Measurements from ENCODE around the gene AFAP1L2. TPM values are rescaled to one million over a fixed set of nuclear protein-coding genes. Genes with fewer than 3 reads are reported as not detected.
"Not testable (repeated sequence)": the region's sequence is repeated elsewhere in the genome, so short reads cannot be mapped to it uniquely, and the experiment has no call there.

The AFAP1L2 gene
- polyA plus RNA-seq, 1 donor = 39.1 TPM

DNA sequence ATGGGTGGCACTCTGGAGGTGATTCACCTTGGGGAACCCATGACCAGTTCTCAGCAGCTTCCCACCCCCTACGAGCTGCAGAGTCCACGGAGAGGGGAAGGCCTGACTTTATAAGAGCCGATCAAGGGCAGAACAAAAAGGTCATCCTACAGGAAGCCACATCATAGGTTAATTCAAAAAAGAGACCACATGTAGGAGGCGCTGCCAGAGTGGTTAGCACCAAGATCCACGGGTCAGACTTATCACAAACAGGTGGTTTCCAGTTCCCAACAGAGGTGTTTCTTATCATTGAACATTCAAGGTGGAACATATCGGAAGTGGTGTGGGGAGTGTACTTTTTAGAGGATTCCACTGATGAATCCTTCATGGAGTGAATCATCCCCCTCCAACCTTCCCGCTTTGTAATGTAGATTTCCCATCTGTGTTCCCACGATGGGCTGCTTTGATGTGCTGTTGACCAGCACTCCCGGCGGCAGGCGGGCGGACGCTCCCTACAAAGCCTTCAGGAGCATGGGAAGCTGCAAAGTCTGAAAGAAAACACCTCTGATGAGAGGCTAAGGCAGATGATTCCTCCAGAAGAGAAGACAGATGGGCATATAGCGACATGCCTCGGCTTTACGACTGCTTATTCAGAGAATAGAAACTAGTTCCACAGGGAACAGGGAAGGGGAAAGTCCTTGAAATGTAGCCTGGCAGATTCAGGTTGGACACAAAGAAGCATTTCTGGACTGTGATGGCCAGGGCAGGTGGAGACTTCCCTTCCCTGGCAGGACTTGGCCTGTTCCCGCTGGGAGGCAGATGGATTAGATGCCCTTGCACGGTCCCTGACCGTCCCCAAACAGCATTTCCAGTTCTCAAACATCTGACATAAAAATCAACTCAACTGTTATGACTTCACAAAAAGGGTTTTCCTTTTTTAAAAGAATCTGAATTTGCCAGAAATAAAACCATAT, 66.5 kb downstream of the AFAP1L2 start:
- no peak for DNase-seq

DNA sequence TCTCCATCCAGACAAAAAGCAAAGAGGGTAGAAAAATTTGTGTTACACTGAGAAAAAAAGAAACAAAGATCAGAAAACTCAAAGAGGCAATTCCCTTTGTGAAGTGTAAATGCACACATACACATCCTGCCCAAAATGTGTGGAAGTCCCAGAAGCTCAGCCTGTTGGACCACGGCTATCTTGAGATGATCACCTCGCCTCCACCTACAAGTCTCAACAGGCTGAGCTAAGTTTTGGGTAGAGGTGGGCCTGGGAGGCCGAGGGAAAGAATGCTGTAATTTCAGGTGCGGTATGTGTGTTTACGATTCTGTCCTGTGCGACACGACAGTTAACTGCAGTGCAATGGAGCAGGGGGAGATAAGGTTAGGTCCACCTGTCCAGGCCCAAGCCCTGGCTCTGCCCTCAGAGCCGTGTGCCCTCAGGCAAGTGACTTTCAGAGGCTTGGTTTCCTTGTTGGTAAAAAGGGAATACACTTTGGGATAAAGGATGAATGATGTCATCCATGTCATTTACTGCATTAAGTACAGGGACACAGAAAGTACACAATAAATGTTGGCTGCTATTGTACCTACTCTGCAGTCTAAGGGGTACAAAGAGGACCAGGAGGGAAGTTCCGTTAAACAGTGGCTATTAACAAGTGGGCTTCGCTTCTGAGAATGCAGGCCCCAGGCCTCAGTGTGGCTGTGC, 67.3 kb downstream of the AFAP1L2 start:
- no peak for DNase-seq

DNA sequence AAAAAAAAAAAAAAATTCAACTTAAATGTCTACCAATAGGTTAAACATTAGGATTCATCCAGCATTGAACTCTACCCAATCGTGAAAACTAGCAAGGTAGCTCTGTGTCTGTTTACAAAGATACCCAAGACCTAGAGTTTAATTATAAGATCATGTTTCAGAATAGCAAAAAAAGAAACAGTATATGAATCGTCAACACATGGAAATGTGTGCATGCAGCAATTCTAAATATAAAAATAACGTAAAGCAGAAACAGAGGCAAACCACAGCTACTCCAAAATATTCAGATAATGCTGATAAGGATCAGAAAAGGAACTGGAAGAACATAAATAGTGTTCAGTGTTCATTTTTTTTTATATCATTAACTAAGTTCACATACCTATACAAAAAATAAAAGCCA, 68.7 kb downstream of the AFAP1L2 start:
- DNase-seq = no peak

DNA sequence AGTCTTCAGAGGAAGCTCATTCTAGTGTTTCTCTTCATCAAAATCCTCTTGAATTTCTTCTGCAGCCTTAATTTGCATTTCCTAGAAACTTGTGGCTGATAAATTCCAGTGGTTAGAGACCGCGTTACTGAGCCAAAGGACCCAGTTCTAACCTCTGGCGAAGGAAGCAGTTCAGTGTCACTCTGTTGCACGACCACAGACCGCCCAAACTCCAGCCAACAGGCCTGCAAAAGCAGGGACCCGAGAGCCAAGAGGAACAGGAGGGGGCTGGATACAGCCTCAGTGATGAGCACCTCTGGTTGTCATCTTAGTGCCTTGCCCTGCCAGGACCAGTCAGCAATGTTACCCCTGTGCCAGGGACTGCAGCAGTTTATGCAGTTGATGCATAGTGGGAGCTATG, 70.0 kb downstream of the AFAP1L2 start:
- DNase-seq = no peak

DNA sequence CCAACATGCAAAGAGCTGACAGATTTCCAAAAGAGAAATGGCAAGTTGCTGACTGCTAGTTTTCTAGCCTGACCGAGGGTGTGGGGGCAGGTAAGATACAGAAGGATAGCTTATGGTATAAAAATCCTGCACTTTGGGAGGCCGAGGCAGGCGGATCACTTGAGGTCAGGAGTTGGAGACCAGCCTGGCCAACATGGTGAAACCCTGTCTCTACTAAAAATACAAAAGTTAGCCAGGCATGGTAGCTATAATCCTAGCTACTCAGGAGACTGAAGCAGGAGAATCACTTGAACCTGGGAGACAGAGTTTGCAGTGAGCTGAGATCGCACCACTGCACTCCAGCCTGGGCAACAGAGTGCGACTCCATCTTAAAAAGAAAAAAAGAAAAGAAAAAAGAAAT, 70.9 kb downstream of the AFAP1L2 start:
- DNase-seq = not testable (repeated sequence)

DNA sequence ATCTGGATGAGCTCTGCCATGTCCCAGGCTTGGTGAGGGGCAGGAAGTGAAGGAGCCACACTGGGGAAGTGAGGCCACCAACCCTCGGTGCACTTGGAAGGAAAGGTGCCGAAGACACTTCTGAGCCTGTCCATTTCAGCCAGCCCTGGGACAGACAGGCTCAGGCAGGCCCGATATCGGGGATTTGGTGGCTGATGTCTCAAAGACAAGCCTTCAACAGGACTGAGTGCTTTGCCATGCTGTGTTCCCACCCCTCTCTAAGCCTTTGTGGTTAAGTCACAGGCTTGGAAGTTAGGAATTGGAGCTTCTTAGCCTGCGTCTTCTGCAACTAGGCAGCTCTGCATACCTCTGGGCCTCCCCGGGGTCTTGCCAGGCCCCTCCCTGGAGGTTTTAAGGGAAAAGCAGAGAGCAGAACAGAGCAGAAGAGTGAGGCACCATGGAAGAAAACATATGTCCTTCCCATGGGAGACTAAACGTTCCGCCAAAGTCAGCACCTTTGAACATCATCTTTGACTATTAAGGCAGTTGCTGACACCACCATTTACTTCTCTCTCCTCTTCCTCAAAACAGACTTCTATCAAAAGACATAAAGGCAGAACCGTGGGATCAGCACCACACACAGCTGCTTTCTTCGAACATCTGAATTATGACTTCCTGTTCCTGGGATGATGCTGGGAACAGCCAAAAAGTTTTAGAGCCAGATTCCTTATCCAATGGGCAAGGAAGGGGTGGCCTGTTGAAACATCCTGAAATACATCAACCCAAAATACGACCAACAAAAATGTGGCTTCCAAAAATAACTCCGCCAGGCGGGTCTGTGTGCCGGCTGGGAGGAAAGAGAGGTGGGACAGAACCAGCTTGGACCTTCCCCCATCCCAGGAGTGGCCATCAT, 71.8 kb downstream of the AFAP1L2 start:
- DNase-seq = no peak

DNA sequence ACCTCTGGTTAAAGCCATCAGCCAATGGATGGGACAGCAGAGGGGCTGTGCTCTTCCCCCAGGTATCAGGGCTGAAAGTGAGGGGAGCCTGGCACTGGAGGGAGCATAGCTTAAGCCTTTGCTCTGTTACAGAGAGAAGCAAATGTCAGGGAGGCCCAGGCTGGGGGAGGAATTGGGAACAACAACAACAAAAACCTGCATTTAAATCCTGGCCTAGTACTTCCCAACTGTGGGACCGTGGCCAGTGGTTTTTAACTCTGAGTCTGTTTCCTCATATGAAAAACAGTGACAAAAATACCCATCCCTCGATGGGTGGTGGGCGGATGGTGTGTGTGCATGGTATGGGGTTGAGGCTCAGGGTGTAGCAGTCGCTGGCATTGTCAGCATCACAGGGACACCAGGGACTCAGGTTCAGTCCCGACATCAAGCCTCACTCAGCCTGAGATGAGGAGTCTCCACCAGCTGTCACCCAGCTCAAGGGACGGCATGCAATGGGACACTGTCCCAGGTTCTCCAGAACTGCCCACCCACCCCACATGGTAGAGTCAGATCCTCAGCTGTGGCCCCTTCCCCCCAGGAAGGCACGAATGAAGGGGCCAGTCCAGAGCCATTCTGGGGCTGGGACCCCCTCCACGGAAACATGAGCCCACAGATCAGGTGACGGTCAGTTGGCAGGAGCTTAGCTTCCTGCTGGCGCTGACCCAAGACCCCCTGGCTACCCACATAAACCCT, 74.5 kb downstream of the AFAP1L2 start:
- no peak for DNase-seq

DNA sequence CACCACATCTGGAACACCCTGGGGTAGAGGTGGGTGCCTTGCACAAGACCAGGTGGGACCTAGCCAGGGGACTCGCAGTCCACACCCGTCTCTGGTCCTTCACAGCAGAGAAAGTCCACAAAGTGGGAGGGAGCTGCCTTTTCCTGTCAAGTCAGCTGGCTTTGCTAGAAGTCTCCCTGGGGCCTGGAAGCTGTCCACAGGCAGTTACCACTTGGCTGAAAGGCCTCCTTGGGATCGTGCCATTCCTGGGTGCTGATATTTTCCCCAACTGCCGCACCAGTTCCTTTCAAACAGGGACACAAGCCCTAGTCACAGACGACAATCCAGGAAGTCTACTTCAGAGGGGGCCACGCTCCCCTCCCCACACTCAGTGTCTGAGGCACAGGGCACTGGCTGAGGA, 75.4 kb downstream of the AFAP1L2 start:
- no peak for DNase-seq

DNA sequence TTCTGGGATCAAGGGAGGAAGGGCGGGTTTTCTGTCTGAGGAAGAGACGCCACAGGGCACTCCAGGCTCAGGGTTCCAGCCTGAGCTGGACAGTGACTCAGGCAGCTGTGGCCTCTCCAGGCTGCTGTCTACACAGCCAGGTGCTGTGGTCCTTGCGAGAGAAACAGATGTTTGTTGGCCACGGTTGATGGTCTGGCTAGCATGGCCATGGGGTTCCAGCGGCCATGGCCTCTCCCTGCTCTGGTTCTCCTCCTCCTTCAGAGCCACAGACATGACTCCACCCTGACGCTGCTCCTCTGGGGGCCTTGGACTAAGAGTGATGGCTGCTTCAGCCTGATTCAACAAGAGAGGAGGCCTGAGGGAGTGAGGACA, 75.9 kb downstream of the AFAP1L2 start:
- no peak for DNase-seq

DNA sequence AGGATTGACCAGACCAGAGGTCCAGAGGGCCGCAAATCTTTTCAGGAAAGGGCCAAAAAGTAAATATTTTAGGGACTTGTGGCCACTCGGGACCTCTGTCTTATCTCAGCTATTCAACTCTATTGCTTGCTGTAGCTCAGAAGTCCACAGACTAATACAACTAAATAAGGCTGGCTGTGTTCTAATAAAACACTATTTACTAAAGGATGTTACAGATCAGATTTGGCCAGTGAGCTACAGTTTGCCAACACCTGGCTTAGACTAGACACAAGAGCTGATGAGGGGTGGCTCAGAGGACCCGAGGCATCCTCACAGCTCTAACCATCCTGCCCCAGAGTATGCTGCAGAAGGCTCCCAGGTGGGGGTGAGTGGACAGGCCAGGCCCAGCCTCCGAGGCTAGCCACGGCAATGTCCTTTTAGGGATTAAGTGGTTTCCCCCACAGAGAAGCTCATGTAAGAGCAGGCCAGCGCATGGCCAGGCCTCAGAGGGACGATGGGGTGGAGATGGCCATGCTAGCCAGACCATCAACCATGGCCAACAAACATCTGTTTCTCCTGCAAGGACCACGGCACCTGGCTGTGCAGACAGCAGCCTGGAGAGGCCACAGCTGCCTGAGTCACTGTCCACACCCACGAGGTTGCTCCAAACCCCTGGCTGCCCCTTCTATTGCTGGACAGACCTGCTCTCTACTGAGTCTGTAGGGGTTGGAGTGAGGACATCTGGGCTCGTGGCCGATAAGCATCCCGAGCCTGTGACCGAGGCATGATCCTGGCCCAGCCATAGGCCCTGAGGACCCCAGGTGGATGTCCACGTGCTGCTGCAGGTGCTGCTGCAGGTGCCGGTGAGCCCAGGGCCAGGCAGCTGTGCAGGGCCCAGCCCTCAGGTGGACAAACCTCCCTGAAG, 76.5 kb downstream of the AFAP1L2 start:
- DNase-seq = no peak

DNA sequence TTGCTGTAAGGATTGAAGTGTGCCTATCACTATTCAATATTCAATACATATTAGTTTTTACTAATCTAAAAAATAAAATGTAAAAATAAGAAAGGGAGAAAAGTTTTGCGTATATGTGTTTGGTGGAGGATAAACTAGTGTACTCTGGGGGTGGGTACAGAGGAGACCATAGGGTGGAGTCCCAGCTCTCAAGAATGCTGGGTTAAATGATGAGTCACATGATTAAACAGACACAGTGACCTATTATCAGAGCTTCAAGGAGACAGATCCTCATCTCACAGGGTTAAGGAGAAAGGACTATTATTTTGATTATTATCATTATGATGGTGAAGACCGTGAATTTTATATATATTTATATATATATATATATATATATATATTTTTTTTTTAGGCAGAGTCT, 77.5 kb downstream of the AFAP1L2 start:
- DNase-seq = no peak

DNA sequence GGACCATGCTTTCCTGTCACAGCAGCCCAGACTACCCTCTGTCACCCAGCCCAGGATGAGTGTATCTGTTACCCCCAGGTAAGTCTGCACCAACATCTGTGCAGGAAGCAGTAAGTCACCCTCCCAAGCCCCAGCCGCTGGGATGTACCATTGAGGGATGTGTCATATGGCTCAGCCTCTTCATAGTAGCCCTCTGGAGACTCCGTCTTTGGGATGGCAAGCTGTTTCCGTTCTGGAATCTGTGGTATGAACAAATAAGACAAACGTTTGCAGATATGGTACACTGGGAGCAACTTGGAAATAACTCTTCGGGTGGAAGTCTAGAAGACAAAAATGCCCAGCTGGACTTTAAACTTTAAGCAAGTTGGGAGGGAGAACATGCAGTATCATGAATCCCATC, 81.3 kb downstream of the AFAP1L2 start:
- DNase-seq = no peak

DNA sequence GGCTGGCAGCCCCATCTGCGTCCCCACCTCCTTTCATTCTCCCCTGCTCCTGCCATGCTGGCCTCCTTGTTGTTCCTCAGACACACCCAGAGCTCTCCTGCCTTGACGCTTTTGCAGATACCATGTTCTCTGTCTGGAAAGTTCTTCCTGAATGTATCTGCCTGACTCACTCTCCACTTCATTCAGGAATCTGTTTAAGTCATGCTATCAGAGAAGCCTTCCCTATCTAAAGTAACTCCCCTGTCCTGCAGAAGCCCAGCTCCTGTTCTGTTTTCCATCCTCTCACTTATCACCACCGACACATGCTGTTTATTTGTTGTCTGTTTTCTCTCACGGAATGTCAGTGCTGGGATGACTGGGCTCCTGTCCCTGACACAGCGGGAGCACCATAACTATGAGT, 82.0 kb downstream of the AFAP1L2 start:
- DNase-seq = no peak

DNA sequence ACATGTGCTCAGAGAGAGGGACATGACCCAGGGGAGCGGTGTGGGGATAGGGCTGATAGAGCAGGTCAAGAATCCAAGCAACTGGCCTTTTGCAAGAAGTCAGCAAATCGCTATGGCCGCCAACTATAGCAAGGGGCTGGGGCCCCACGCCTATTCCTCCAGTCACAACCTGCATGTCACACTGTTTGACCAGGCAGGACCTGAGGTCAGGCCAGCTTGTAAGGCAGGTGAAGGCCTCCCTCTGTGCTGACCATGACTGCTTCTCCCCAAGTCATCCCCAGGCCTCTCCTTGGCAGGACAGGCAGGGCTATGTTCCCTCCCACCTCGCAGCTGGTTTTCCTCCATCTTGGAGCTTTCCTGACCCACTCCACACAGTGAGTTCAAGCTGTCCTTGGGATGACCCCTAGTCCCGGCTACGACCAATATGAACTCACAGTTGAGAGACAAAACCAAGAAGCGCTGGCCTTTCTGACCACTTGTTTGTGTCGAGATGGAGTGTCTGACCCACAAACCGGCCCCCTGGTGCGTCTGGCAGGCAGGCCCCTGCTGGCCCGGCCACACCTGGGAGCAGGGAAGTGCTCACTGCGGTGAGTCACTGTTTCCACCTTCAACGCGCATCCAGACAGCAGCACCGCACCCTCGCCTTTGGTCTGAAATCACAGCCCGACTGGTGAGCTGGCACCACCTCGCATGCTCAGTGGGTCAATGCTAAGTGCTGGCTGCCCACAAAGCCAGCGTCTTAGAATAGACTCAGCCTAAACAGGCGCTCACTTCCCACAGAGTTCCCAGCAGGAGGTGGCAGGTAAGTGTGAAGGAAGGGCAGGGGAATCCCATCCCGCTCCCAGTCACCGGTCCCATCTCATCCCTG, 83.8 kb downstream of the AFAP1L2 start:
- DNase-seq = no peak

DNA sequence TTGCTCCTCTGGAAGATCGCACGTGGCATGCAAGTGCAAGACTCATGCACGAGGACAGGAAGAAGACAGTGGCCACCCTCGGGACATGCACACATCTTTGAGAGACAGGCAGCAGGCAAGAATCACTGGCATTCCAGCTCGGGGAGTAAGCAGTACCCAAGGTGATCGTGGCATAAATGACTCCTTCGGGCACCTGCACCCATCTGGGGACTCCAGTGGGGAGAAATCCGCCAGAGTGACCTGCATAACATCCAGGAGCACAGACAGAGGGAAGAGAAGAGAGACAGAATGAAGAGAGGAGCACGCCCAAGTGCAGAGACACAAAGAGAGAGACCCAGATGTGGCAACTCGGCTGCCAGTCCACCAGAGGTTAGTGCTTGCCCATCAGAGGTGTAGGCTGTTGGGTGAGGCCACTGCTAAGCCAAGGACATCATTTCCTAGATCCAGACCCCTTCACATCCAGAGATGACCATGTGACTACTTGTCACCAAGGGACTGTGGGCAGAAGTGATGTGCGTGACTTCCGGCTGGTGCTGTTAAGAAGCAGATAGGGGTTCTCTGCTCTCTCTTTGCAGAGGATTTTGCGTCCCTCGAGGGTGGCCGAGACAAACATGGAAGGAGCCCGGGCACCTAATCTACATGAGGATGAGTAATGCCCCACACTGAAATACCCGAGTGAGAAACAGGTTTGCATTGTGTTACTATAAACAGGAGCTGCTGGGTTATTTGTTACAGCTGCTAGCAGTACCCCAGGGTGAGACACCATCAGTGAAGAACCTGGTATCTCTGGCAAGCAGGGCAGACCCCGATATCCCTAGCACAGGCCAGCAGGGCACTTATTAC, 84.7 kb downstream of the AFAP1L2 start:
- no peak for DNase-seq

DNA sequence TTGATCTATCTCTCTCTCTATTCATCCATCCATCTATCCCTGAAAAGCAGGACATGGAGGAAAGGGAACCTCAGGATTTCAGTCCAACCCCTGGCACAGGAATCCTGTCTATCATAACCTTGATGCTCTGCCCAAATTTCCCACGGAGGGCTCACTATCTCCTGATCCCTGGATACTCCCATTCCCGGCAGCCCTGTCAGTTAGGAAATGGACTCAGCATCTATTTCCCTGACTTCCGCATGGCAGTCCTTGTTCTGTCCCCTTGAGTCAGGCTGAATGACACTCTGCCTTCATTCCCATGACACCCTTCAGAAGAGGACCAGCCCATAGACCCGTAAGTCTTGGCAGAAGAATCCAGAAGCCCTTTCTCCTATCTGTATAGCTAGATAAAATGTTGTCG, 87.6 kb downstream of the AFAP1L2 start:
- DNase-seq = no peak

DNA sequence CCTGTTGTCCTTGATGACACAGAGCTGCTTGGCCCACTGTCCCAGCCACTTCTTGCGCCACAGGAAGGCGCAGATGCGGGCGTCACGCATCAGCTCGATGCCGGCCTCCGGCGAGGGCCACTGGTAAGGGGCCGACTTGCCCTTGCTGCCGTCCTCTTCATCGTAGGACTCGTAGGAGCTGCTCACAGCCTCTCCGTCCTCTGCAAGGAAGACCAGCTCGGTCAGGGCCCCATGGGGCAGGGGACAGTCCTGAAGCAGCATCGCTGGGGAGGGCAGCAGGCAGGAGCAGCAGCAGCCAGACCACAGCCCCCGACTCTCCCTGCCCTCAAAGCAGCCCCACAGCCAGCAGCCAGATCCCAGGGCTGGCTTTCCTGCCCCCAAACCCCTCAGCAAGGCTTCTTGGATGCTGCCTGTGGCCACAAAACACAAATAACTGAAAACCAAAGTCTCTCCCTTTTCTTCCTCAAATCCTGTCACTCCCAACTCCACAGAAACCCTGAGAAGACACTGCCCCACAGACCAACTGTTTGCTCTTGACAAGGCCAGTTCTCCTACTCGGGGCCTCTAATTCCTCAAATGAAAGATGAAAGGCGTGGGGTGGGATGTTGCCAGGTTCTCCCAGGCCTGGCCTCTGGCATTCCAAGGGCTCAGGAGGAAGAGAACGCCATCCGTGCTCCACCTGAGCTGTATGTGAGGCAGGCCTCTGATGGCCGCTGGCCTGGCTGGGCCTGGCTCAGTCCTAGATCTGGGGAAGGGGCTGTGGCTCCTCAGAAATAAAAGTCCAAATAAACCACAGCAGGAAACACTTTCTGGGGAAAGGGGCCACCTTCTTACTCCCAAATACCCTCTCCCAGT, 88.5 kb downstream of the AFAP1L2 start:
- DNase-seq = no peak

DNA sequence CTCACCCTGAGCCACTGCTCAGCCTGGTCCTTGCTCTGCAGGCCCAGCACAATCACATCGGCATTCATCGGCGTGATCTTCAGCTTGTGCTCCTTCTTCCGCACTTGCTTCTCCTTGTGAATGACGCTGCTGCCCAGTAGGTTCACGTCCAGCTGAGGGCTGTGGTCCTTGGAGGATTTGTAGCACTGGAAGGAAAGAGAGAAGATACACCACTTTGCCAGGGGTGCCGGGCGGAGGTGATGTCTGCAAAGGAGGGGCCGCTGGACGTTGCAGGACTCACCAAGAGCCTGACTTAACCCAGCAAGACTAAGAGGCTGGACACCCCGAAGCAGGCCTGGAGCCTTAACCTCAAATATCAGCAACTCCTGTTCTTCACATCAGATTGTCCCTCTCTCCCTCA, 90.4 kb downstream of the AFAP1L2 start:
- DNase-seq = no peak

Measured in left kidney (tissue), 2 donors.